Panc1 (cell line): Measurements from ENCODE around the gene AURKAIP1. TPM values are rescaled to one million over a fixed set of nuclear protein-coding genes. Genes with fewer than 3 reads are reported as not detected.

ENCODE experiments used
- ATAC-seq: fragments of 200-7000 bp; cut with Tn5 transposase; 2 replicates; pipeline ENCODE4 v1.9.1; 2020; ENCODE audit warnings: mild to moderate bottlenecking, moderate library complexity
- BruUV-seq: library from RNA; stranded (reverse); fragments of 400-500 nt; replicated peaks from 2 replicates; lab custom pipeline; 2021; lab: Mats Ljungman, UMichigan
- CTCF ChIA-PET: fragments of 300-600 bp; sonication (Branson Sonifier 250); formaldehyde crosslinking; loops from one replicate; lab custom pipeline; 2022; ENCODE audit warnings: antibody characterized with exemption; lab: Charles Lee
- POLR2A ChIA-PET: fragments of 300-600 bp; sonication (Branson Sonifier 250); formaldehyde crosslinking; loops from one replicate; lab custom pipeline; 2022; ENCODE audit warnings: antibody characterized with exemption; lab: Charles Lee
- DNase-seq: peaks from one replicate; pipeline ENCODE4 v3.0.0-alpha.2; 2010; ENCODE audit warnings: low read depth, low spot score
- H3K27ac ChIP-seq: 2 replicates; pipeline ENCODE4 v1.5.1; 2011; ENCODE audit warnings: mild to moderate bottlenecking, low read length, inconsistent platforms
- H3K27me3 ChIP-seq: fragments of 200-500 bp; sonication (Bioruptor generic); 2 replicates; pipeline ENCODE4 v1.6.0; 2014; ENCODE audit warnings: low read length, inconsistent platforms; ENCODE audit not compliant: control insufficient read depth, insufficient read depth
- H3K36me3 ChIP-seq: fragments of 200-500 bp; sonication (Bioruptor generic); 2 replicates; pipeline ENCODE4 v1.5.1; 2014; ENCODE audit warnings: inconsistent platforms, mild to moderate bottlenecking, low read length, moderate library complexity; ENCODE audit not compliant: control insufficient read depth, insufficient read depth
- H3K4me1 ChIP-seq: 2 replicates; pipeline ENCODE4 v1.5.1; 2011; ENCODE audit warnings: inconsistent platforms, mild to moderate bottlenecking, low read length, moderate library complexity; ENCODE audit not compliant: control insufficient read depth, insufficient read depth
- H3K4me3 ChIP-seq, 2 experiments: 2 replicates each; pipeline ENCODE4 v1.5.1; 2011 to 2012; ENCODE audit warnings: low read depth in 2 of 2, low read length in 2 of 2, mild to moderate bottlenecking in 2 of 2, inconsistent platforms in 1 of 2, moderate library complexity in 1 of 2
- H3K9me3 ChIP-seq: fragments of 200-500 bp; sonication (Bioruptor generic); 2 replicates; pipeline ENCODE4 v1.5.1; 2014; ENCODE audit warnings: low read depth, mild to moderate bottlenecking, inconsistent platforms, low read length, moderate library complexity; ENCODE audit not compliant: control insufficient read depth, insufficient read depth
- POLR2AphosphoS5 ChIP-seq: IDR thresholded peaks from 2 replicates; pipeline ENCODE4 v1.6.1; 2012; ENCODE audit warnings: mild to moderate bottlenecking, low read depth, low read length, moderate library complexity
- SIN3A ChIP-seq: IDR thresholded peaks from 2 replicates; pipeline ENCODE4 v1.6.1; 2012; ENCODE audit warnings: low read depth, mild to moderate bottlenecking, low read length, moderate library complexity, borderline replicate concordance; ENCODE audit not compliant: insufficient read depth
- TCF7L2 ChIP-seq: IDR thresholded peaks from 2 replicates; pipeline ENCODE4 v1.6.1; 2011; ENCODE audit warnings: mild to moderate bottlenecking, low read depth, low read length, inconsistent platforms
- in situ Hi-C: cut with HindIII; loops from 2 replicates; pipeline ENCODE4 v1.10.0; 2016; ENCODE audit warnings: low sequenced_read_pairs, low pct_unique_long_range_greater_than_20kb
- intact Hi-C: fragments of 100-400 bp; cut with micrococcal nuclease; formaldehyde crosslinking; loops from one replicate; pipeline ENCODE4 v1.10.0; 2022; ENCODE audit not compliant: unreplicated experiment
- total RNA-seq: library from RNA; stranded (reverse); gene quantifications from one replicate; pipeline ENCODE4 v1.2.1, GENCODE V29; 2021; ENCODE audit not compliant: unreplicated experiment
- TF ChIP-seq, protein P1 (sequence below): fragments of 450-650 bp; IDR thresholded peaks from 2 replicates; pipeline ENCODE4 v1.5.1; 2017; ENCODE audit warnings: mild to moderate bottlenecking
- TF ChIP-seq, protein P2 (sequence below), 2 experiments: IDR thresholded peaks; 2 replicates each; pipeline ENCODE4 v1.6.1; 2011 to 2012; ENCODE audit warnings: low read depth in 2 of 2, control low read depth in 1 of 2, low read length in 1 of 2, mild to moderate bottlenecking in 1 of 2, moderate library complexity in 1 of 2; ENCODE audit not compliant: insufficient read depth in 1 of 2

Gene AURKAIP1
- total RNA-seq, 1 experiment from 2014 or later = 335 TPM

DNA sequence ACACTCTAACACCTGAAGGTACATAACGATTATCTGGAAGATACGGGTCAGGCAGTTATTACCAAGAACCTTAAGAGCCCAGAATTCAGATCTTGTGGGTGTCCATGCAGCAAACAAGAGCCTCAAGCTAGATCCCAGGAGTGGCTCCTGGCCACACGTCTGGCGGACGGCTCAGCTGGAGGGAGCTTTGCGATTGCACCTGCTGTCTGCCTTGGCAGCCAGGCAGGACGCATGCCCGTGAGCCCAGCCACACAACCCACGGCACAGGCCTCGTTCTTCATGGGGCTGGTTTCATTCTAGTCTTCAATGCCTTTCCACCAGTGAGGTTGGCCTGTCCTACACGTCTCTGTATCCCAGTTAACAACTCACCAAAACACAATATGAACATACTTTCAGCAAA, 18.4 kb upstream of the AURKAIP1 start:
- H3K36me3 ChIP-seq = peaks cover 32% of the 10 kb centered on the region
- in situ Hi-C loops (no loop called here), intact Hi-C loops (no loop called here)
- ATAC-seq = no peak
- H3K27ac ChIP-seq = no peak overlapping the region
- POLR2A ChIA-PET = no interaction called here
- no peak overlapping the region for H3K4me3 ChIP-seq
- H3K4me1 ChIP-seq = peaks cover 10% of the 10 kb centered on the region
- no TSS peak for BruUV-seq
- no peaks in the 10 kb centered on the region for H3K27me3 ChIP-seq
- no peak for DNase-seq
- TF ChIP-seq POLR2AphosphoS5 (no peak), SIN3A (no peak), TCF7L2 (no peak)
- TF ChIP-seq, protein P1, sequence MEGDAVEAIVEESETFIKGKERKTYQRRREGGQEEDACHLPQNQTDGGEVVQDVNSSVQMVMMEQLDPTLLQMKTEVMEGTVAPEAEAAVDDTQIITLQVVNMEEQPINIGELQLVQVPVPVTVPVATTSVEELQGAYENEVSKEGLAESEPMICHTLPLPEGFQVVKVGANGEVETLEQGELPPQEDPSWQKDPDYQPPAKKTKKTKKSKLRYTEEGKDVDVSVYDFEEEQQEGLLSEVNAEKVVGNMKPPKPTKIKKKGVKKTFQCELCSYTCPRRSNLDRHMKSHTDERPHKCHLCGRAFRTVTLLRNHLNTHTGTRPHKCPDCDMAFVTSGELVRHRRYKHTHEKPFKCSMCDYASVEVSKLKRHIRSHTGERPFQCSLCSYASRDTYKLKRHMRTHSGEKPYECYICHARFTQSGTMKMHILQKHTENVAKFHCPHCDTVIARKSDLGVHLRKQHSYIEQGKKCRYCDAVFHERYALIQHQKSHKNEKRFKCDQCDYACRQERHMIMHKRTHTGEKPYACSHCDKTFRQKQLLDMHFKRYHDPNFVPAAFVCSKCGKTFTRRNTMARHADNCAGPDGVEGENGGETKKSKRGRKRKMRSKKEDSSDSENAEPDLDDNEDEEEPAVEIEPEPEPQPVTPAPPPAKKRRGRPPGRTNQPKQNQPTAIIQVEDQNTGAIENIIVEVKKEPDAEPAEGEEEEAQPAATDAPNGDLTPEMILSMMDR = no peak
- TF ChIP-seq, protein P2, sequence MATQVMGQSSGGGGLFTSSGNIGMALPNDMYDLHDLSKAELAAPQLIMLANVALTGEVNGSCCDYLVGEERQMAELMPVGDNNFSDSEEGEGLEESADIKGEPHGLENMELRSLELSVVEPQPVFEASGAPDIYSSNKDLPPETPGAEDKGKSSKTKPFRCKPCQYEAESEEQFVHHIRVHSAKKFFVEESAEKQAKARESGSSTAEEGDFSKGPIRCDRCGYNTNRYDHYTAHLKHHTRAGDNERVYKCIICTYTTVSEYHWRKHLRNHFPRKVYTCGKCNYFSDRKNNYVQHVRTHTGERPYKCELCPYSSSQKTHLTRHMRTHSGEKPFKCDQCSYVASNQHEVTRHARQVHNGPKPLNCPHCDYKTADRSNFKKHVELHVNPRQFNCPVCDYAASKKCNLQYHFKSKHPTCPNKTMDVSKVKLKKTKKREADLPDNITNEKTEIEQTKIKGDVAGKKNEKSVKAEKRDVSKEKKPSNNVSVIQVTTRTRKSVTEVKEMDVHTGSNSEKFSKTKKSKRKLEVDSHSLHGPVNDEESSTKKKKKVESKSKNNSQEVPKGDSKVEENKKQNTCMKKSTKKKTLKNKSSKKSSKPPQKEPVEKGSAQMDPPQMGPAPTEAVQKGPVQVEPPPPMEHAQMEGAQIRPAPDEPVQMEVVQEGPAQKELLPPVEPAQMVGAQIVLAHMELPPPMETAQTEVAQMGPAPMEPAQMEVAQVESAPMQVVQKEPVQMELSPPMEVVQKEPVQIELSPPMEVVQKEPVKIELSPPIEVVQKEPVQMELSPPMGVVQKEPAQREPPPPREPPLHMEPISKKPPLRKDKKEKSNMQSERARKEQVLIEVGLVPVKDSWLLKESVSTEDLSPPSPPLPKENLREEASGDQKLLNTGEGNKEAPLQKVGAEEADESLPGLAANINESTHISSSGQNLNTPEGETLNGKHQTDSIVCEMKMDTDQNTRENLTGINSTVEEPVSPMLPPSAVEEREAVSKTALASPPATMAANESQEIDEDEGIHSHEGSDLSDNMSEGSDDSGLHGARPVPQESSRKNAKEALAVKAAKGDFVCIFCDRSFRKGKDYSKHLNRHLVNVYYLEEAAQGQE (IDR thresholded peaks at IDR 0.05; ENCODE audit: insufficient read depth in 1 of 2, low read depth in 2 of 2, low read length in 1 of 2) = no peak
- CTCF ChIA-PET = no interaction called here
- no peaks in the 10 kb centered on the region for H3K9me3 ChIP-seq

DNA sequence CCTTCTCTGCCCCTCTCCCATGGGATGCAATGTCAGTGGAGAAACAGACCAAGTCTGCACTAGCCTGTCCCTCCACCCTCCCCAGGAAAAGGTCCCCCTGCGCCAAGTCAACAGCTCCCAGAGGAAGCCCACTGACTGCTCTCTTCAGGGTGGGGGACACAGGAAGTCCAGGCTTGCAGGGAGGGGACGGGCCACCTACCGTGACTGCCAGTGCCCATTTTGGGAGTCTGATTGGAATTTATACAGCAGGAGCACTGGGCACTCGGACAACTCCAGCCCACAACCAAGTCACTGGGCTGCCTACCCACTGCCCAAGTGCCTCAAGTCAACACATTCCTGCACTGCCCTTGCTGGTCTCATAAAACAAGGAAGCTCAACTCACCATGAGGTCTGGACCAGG, 18.0 kb upstream of the AURKAIP1 start:
- CTCF ChIA-PET = no interaction called here
- in situ Hi-C loops (no loop called here), intact Hi-C loops (no loop called here)
- Histone ChIP-seq H3K27me3 (no peaks in the 10 kb centered on the region), H3K36me3 (peaks cover 29% of the 10 kb centered on the region), H3K27ac (no peak overlapping the region), H3K9me3 (no peaks in the 10 kb centered on the region), H3K4me3 (no peak overlapping the region), H3K4me1 (peaks cover 9% of the 10 kb centered on the region)
- POLR2A ChIA-PET = no interaction called here
- DNase-seq = no peak
- TF ChIP-seq TCF7L2 (no peak), POLR2AphosphoS5 (no peak), SIN3A (no peak)
- TF ChIP-seq, protein P2 (IDR thresholded peaks at IDR 0.05; ENCODE audit: insufficient read depth in 1 of 2, low read depth in 2 of 2, low read length in 1 of 2) = no peak
- TF ChIP-seq, protein P1 = no peak
- ATAC-seq = no peak
- no TSS peak for BruUV-seq
